ENCODE measurements around the gene GABRB1.
"Not testable (repeated sequence)": the region's sequence is repeated elsewhere in the genome, so short reads cannot be mapped to it uniquely, and the experiment has no call there.

Gene GABRB1

GRCh38 chr4:47330866-47331265 is 299.5 kb downstream of the GABRB1 start:
- no peak for DNase-seq

GRCh38 chr4:47334652-47335051 is 303.3 kb downstream of the GABRB1 start:
- no peak for DNase-seq

GRCh38 chr4:47337893-47338292 is 306.5 kb downstream of the GABRB1 start:
- DNase-seq, result no peak

- DNase-seq, result no peak
These were observed 309.5 kb downstream of the GABRB1 start for GRCh38 chr4:47340914-47341313.

DNA sequence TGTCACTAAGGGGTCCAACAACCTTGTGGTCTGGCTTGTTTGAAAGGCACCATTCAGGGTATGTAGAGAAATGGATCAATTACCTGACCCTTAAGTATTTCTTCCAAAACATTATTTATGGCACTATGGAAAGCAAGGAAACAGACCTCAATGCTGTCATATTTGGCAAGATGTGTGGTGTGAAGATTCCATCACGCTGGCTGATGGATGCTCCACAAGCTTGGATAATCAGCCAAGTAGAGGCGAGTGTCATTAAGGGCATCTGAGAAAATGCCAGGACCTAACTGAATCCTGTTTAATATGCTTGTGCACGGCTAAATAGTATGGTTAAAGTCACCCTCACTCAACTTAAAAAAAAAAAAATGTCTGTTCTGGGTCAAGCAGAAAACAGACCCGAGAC is 311.4 kb downstream of the GABRB1 start:
- DNase-seq, result no peak

DNA sequence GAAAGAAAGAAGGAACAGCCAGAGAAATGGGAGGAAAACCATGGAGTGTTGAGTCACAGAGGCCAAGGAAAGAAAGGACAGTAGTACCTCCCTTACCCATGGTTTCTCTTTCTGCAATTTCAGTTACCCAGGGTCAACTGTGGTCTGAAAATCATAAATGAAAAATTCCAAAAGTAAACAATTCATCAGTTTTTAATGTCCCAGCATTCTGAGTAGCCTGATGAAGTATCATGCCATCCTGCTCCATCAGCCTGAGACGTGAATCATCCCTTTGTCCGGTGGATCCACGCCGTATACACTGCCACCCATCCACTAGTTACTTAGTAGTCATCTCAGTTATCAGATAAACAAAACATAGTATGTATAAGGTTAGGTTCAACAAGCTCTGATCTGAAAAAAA is 318.0 kb downstream of the GABRB1 start:
- DNase-seq, result no peak

DNA sequence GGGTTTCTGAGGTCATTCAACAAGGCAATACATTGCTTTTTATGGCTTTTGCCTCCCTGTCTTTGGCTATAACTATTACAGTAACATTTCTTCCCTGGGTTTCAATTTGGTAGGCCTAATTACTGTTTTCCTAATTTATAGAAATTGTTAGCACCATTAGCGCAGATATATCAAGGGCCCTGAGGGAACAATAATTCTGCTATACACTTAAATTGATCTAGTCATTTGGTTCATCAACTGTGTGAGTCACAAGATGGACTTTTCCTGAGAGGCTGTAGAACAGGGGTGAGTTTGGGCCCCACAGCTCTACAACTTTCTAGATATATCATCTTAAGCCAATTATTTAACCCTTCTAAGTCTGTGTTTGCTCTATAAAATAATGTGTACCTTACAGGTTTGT is 324.2 kb downstream of the GABRB1 start:
- no peak for DNase-seq

DNA sequence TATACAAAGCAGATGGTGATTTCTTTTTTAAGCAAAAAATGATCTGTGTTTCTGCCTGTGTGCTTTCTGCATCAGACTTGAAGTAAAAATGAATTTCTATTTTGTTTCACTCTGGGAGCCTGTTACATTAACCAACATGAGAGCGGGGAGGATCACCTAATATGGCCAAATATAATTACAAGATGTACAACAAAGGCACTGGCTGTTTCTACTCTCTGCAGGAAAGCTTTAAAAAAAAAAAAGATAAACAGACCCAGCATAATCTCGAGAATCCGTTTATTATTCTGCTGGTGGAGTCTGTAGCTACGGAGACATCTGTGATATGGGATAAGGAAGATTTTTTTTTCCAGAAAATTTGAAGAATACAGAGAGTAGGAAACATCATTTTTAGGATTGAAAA is 328.5 kb downstream of the GABRB1 start:
- no peak for DNase-seq

DNA sequence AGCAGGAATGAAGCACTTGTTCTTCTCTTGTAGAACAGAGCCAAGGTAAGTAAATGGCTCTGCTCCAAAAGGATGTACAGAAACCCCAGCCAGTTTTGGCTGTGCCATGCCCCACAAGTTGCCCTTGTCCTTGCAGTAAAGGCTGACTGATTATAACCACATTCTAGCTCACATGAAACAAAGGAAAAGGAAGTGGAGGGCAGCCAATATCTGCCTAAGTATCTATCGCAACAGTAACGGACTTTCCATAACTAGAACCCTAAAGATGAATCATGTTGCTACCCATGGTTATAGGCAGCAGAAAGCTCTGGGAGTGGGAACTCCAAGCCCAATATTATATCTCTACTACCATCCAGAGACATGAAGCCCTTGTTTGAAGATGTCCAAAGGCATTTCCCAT is 336.4 kb downstream of the GABRB1 start:
- DNase-seq, result no peak

DNA sequence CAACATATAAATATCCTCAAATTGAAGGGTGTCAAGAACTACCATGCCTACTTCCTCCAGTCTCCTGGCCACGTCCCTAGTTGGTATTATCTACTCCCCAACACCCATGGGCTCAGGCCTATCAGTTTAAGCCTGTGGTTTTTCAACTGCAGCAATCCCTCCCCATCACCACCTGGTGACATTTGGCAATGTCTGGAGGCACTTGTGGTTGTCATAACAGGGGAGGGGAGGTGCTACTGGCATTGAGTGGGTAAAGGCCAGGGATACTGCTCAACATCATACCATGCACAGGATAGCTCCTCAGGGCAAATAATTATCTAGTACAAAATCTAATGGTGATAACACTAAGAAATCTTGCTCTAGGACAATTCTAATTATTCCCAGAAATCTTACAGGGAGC is 336.8 kb downstream of the GABRB1 start:
- DNase-seq, result no peak

GRCh38 chr4:47372561-47372960 is 341.2 kb downstream of the GABRB1 start:
- no peak for DNase-seq

DNA sequence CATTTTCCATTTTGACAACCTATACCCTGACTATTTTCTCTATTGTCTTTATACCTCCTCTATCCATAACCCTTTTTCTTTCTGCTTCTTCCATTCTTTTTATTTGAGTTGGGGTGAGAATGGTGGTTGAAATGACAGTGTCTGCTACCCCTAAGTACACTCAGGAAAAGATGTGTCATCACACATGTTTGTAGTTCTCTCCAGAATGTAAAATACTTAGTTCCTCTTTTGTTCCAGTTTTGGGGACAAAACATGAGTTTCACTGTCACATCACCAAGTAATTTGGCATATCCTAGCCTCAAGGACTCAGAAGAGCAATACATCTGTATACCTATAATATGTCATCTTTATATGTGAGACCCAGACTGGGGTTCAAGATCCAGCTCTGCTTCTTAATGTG is 341.8 kb downstream of the GABRB1 start:
- DNase-seq, result no peak

DNA sequence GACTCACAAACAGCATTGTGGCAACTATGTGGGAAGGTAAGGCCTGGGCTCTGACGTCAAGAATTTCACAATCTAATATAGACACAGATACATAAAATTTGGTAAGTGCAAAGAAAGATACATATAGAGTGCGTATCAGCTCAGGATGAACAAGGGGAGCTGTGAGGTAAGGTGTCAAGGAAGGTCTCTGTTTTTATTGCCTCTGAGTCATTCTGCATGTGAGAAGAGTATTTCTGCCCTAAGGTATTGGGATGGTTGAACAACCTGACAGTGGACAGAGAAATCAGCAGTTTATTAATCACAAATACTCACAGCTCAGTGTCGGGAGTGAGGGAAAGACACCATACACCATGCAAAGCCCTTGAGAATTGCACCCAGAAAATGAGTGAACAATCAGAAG is 342.3 kb downstream of the GABRB1 start:
- no peak for DNase-seq

DNA sequence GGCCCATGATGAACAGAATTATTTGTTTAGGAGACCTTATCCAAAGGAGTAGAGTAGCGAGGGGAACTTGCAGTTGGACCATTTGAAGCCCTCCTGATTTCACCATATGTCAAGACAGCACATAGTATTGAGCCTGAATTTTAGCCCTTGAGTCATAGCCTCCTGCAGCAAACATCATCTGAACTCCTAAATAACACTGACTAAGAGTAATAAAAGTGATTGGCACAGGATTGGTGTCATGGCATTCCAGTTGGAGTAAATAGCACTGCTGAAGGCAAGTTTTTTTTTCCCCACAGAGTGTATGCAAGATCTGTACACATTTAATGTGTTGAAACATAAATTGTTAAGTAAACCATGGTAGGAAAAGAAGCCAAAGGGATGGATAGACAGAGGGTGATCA is 343.1 kb downstream of the GABRB1 start:
- no peak for DNase-seq

GRCh38 chr4:47378021-47378530 is 346.7 kb downstream of the GABRB1 start:
- DNase-seq, result not testable (repeated sequence)

DNA sequence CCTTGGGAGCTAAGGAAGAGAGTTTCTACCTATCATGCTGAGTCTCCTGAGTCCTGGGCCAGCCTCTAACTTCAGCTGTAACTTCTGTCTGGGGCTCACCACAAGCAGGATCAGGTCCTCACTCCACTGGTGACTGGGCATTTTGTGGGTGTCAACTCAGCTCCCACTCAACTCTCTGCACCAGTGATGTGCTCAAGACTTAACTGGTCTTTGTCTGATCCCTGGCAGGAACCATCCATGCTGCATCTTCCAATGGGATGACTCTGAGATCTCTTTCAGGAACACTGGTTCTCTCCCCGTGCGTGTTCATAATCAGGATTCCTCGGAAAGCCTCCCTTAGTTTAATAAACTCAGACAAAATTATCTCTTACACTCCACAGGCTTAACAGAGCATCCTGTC is 349.8 kb downstream of the GABRB1 start:
- no peak for DNase-seq

- no peak for DNase-seq
These were observed 351.5 kb downstream of the GABRB1 start for GRCh38 chr4:47382846-47383360.

GRCh38 chr4:47383829-47384427 is 352.6 kb downstream of the GABRB1 start:
- no peak for DNase-seq

DNA sequence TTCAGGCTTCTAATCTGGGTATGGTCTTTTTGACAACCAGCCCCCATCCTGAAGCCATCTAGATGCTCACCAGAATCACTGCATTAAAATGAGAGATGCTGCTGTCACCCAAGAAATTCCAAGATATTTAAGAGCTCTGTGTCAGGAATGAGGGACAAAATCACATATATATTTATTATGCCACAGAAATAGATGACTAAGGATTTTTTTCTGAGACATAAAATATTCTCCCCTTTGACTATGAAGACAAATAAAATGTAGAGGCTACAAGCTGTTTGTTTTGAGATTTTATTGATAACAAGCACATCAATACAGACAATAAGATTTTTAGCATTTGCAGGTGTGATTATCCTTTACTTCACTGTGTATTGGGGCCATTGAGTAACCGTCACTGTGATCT is 354.8 kb downstream of the GABRB1 start:
- no peak for DNase-seq

- no peak for DNase-seq
These were observed 355.3 kb downstream of the GABRB1 start for GRCh38 chr4:47386561-47387235.

GRCh38 chr4:47390428-47391125 is 359.2 kb downstream of the GABRB1 start:
- no peak for DNase-seq

DNA sequence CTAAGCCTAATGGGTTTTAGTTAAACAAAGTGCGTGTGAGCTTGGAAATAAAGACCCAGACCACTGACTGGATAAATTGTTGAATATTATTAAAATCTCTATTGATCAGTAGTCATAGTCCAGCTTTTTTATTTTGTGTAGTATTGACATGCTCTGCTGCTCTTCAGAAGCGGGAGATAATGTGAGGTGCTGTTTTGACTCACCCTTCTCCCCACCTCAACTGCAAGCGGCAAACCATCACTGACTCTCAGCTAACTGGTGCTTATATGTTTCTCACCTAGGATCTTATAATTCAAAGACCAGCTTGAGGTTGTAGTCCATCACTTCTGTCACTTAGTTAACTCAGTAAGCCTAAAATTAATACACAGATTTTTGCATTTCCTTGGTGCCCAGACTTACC is 359.9 kb downstream of the GABRB1 start:
- DNase-seq, result no peak

- DNase-seq, result no peak
These were observed 375.0 kb downstream of the GABRB1 start for GRCh38 chr4:47406408-47406807.

- DNase-seq, result no peak
These were observed 378.9 kb downstream of the GABRB1 start for GRCh38 chr4:47410271-47410670.
